HL-60 (cell line): ENCODE data around the gene GARIN5B.

Experiments used
- DNase-seq, 2 experiments: peaks; one replicate each; pipeline ENCODE4 v3.0.0-alpha.2; 2010 to 2020; ENCODE audit warnings: low read depth in 1 of 2, low spot score in 1 of 2
- H3K27ac ChIP-seq: fragments of 250-450 bp; sonication (Bioruptor Pico); replicated peaks from 2 replicates; pipeline ENCODE4 v1.5.1; 2020; ENCODE audit warnings: mild to moderate bottlenecking, moderate library complexity
- H3K27me3 ChIP-seq: fragments of 250-450 bp; sonication (Bioruptor Pico); 2 replicates; pipeline ENCODE4 v1.5.1; 2021; ENCODE audit warnings: mild to moderate bottlenecking, moderate library complexity; ENCODE audit not compliant: insufficient read depth, poor library complexity, severe bottlenecking
- H3K4me3 ChIP-seq: replicated peaks from 2 replicates; pipeline ENCODE4 v1.5.1; 2011; ENCODE audit warnings: mild to moderate bottlenecking, control low read depth, low read length; ENCODE audit not compliant: insufficient read depth
- CTCF ChIP-seq: IDR thresholded peaks from one replicate; pipeline ENCODE4 v1.5.1; 2011; ENCODE audit warnings: low read length, control low read depth, inconsistent platforms; ENCODE audit not compliant: insufficient read depth
- GABPA ChIP-seq: IDR thresholded peaks from 2 replicates; pipeline ENCODE4 v1.6.1; 2012; ENCODE audit warnings: low read depth
- POLR2AphosphoS5 ChIP-seq: IDR thresholded peaks from 2 replicates; pipeline ENCODE4 v1.6.1; 2012; ENCODE audit warnings: low read depth
- REST ChIP-seq: IDR thresholded peaks from 2 replicates; pipeline ENCODE4 v1.6.1; 2012; ENCODE audit warnings: low read depth; ENCODE audit not compliant: insufficient replicate concordance
- SPI1 ChIP-seq: IDR thresholded peaks from 2 replicates; pipeline ENCODE4 v1.6.1; 2012; ENCODE audit warnings: low read depth, mild to moderate bottlenecking, borderline replicate concordance

Gene GARIN5B

GRCh38 chr19:55315956-55316525, 47.0 kb downstream of the GARIN5B start:
- Histone ChIP-seq H3K4me3 (no peak overlapping the region), H3K27me3 (no peaks in the 10 kb centered on the region), H3K27ac (no peak overlapping the region)
- no peak for DNase-seq
- TF ChIP-seq CTCF (no peak), REST (no peak), POLR2AphosphoS5 (no peak), SPI1 (no peak), GABPA (no peak)

- DNase-seq: no peak
- Histone ChIP-seq H3K4me3 (no peak overlapping the region), H3K27ac (no peak overlapping the region), H3K27me3 (no peaks in the 10 kb centered on the region)
- TF ChIP-seq SPI1 (no peak), REST (no peak), GABPA (no peak), POLR2AphosphoS5 (no peak), CTCF (no peak)
Measured at GRCh38 chr19:55314396-55314795, 48.7 kb downstream of the GARIN5B start.

GRCh38 chr19:55312621-55313512, 50.2 kb downstream of the GARIN5B start:
- TF ChIP-seq REST (no peak), CTCF (no peak), GABPA (no peak), SPI1 (no peak), POLR2AphosphoS5 (no peak)

More at GRCh38 chr19:55312621-55313512, 50.2 kb downstream of the GARIN5B start:
- H3K27ac ChIP-seq: no peak overlapping the region
- no peak for DNase-seq
- H3K4me3 ChIP-seq: no peak overlapping the region
- H3K27me3 ChIP-seq: no peaks in the 10 kb centered on the region
